PC-9 (cell line): ENCODE measurements around the gene RTEL1.

Source experiments
- EZH2 ChIP-seq: fragments of 200-600 bp; sonication (generic); IDR thresholded peaks from 2 replicates; pipeline ENCODE4 v1.8.0; 2017; ENCODE audit warnings: antibody characterized with exemption, low read depth
- TF ChIP-seq, protein P1 (sequence below): fragments of 200-600 bp; sonication (generic); conservative IDR thresholded peaks from 2 replicates; pipeline ENCODE4 v1.6.1; 2017; ENCODE audit warnings: mixed run types, antibody characterized with exemption, mild to moderate bottlenecking, moderate library complexity

DNA sequence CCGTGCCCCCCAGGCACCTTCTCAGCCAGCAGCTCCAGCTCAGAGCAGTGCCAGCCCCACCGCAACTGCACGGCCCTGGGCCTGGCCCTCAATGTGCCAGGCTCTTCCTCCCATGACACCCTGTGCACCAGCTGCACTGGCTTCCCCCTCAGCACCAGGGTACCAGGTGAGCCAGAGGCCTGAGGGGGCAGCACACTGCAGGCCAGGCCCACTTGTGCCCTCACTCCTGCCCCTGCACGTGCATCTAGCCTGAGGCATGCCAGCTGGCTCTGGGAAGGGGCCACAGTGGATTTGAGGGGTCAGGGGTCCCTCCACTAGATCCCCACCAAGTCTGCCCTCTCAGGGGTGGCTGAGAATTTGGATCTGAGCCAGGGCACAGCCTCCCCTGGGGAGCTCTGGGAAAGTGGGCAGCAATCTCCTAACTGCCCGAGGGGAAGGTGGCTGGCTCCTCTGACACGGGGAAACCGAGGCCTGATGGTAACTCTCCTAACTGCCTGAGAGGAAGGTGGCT is 39.3 kb downstream of the RTEL1 start:
- TF ChIP-seq, protein P1, sequence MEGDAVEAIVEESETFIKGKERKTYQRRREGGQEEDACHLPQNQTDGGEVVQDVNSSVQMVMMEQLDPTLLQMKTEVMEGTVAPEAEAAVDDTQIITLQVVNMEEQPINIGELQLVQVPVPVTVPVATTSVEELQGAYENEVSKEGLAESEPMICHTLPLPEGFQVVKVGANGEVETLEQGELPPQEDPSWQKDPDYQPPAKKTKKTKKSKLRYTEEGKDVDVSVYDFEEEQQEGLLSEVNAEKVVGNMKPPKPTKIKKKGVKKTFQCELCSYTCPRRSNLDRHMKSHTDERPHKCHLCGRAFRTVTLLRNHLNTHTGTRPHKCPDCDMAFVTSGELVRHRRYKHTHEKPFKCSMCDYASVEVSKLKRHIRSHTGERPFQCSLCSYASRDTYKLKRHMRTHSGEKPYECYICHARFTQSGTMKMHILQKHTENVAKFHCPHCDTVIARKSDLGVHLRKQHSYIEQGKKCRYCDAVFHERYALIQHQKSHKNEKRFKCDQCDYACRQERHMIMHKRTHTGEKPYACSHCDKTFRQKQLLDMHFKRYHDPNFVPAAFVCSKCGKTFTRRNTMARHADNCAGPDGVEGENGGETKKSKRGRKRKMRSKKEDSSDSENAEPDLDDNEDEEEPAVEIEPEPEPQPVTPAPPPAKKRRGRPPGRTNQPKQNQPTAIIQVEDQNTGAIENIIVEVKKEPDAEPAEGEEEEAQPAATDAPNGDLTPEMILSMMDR = no peak
- TF ChIP-seq EZH2 = no peak
